Fibroblast of the aortic adventitia (primary cell): Measurements from ENCODE around the gene TMEM229B. TPM values are rescaled to one million over a fixed set of nuclear protein-coding genes. Genes with fewer than 3 reads are reported as not detected.

Experiments
- DNase-seq: peaks from one replicate; pipeline ENCODE4 v3.0.0-alpha.2; 2010; ENCODE audit warnings: low read depth
- H3K4me3 ChIP-seq: 2 replicates; pipeline ENCODE4 v1.5.1; 2011; ENCODE audit warnings: low read depth, mild to moderate bottlenecking, control low read depth, low read length, moderate library complexity
- total RNA-seq: library from RNA; depleted of rRNA; stranded (reverse); fragments of >200 nt; gene quantifications from 2 replicates; pipeline ENCODE4 v1.2.3, GENCODE V29; 2012; ENCODE audit warnings: low replicate concordance
- TF ChIP-seq, protein P1 (sequence below): IDR thresholded peaks from 2 replicates; pipeline ENCODE4 v1.5.1; 2011; ENCODE audit warnings: mild to moderate bottlenecking, low read length, control low read depth, inconsistent platforms; ENCODE audit not compliant: insufficient read depth

The TMEM229B gene
- total RNA-seq, result 0.81 and 1.8 TPM in 2 replicates

GRCh38 chr14:67487937-67488893 lies at the start of gene TMEM229B:
TMEM229B (minus strand) TSS chr14:67488721; CDS start chr14:67473923, 14,798 bp downstream.
- TF ChIP-seq, protein P1, sequence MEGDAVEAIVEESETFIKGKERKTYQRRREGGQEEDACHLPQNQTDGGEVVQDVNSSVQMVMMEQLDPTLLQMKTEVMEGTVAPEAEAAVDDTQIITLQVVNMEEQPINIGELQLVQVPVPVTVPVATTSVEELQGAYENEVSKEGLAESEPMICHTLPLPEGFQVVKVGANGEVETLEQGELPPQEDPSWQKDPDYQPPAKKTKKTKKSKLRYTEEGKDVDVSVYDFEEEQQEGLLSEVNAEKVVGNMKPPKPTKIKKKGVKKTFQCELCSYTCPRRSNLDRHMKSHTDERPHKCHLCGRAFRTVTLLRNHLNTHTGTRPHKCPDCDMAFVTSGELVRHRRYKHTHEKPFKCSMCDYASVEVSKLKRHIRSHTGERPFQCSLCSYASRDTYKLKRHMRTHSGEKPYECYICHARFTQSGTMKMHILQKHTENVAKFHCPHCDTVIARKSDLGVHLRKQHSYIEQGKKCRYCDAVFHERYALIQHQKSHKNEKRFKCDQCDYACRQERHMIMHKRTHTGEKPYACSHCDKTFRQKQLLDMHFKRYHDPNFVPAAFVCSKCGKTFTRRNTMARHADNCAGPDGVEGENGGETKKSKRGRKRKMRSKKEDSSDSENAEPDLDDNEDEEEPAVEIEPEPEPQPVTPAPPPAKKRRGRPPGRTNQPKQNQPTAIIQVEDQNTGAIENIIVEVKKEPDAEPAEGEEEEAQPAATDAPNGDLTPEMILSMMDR, result no peak
- H3K4me3 ChIP-seq, result no peak within 1 kb of the TSS
- no peak for DNase-seq

- TF ChIP-seq, protein P1, result no peak
- no peak for DNase-seq
- no peak overlapping the region for H3K4me3 ChIP-seq
These were observed 49.2 kb upstream of the TMEM229B start for GRCh38 chr14:67537736-67538135.

DNA sequence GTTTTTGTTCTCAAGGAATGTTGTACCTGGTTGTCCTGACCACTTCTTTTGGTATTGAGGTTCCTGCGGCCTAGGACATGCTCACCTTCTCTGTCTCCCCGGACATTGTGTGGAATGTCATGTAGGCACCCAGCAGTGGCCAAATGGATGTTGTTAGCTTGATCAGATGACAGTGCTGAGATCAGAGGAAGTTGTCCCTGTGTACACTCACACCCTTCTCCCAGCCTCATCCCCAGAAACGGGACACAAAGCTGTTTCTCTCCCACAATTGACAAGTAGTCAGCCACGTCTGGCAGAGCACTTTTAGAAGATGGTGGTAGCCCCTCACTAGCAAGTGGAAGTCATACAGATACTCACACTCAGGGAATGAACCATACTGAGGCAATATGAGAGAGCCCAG lies 47.6 kb upstream of the TMEM229B start:
- no peak overlapping the region for H3K4me3 ChIP-seq
- no peak for DNase-seq
- TF ChIP-seq, protein P1, result no peak

DNA sequence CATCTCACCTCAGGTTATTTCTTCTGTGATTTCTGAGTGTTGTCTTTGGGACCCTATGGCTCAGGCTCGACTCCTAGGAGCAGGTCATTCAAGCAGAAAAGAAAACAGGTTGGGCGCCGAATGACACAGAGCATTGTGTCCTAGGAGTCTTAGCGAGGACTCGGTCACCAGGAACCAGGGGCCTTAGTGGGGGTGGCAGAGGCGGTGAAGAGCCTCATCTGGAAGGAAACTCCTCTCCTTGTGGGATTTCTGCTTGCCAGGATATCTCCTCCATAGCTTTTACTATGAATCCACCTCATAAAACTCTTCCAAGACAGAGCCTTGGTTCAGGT lies 45.2 kb upstream of the TMEM229B start:
- TF ChIP-seq, protein P1, result no peak
- DNase-seq, result no peak
- H3K4me3 ChIP-seq, result no peak overlapping the region

GRCh38 chr14:67532998-67533753 lies 44.7 kb upstream of the TMEM229B start, which contains the start of gene PLEKHH1:
PLEKHH1 (plus strand) TSS chr14:67533290; CDS start chr14:67541868, 8,578 bp downstream.
- TF ChIP-seq, protein P1, result no peak
- peak within 1 kb of the TSS; percentile 65 for H3K4me3 ChIP-seq
- peak; percentile 48 for DNase-seq

DNA sequence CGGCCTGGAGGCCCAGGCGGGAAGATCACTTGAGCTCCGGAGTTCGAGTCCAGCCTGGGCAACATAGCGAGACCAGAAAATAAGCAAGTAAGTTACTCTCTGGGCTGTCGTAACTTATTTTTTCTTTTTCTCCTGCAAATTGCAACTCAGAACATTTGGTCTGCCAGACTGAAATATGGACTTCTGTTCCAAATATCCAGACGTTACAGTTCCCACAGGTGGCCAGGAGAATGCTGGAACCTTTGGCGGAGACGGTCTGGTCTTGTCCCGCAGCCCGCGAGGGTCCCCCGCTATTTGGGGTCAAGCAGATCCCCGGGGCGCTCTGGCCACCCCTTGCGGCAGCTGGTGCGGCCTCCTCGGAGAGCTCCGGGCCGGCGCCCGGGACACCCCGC lies 44.1 kb upstream of the TMEM229B start:
- DNase-seq, result no peak
- peak overlapping the region; percentile 65 for H3K4me3 ChIP-seq
- TF ChIP-seq, protein P1, result no peak
